AG04450 (cell line): Measurements from ENCODE around the gene SPTLC3. TPM values are rescaled to one million over a fixed set of nuclear protein-coding genes. Genes with fewer than 3 reads are reported as not detected.
"Not testable (repeated sequence)": the region's sequence is repeated elsewhere in the genome, so short reads cannot be mapped to it uniquely, and the experiment has no call there.

Experiments used
- CTCF ChIA-PET: fragments of 300-600, 350-600 bp; formaldehyde crosslinking; extraction: SDS; loops from one replicate; lab custom pipeline; 2022; ENCODE audit warnings: antibody characterized with exemption, inconsistent platforms; lab: Charles Lee
- POLR2A ChIA-PET: fragments of 350-600 bp; formaldehyde crosslinking; extraction: SDS; loops from one replicate; lab custom pipeline; 2021; ENCODE audit warnings: antibody characterized with exemption, inconsistent platforms; lab: Yijun Ruan, JAX
- DNase-seq: peaks from one replicate; pipeline ENCODE4 v3.0.0-alpha.2; 2011; ENCODE audit warnings: low read depth, low spot score
- H3K27ac ChIP-seq: one replicate; pipeline ENCODE4 v1.5.1; 2012; ENCODE audit warnings: low read depth, low read length, control low read depth
- H3K27me3 ChIP-seq: one replicate; pipeline ENCODE4 v1.6.0; 2012; ENCODE audit warnings: low read length; ENCODE audit not compliant: control insufficient read depth, insufficient read depth
- H3K4me3 ChIP-seq: 2 replicates; pipeline ENCODE4 v1.5.1; 2011; ENCODE audit warnings: mild to moderate bottlenecking, low read depth, low read length, control low read depth
- H3K9me3 ChIP-seq: 2 replicates; pipeline ENCODE4 v1.5.1; 2012; ENCODE audit warnings: low read length; ENCODE audit not compliant: control insufficient read depth, insufficient read depth
- polyA plus RNA-seq: library from polyadenylated mRNA; depleted of rRNA; stranded (reverse); fragments of >200 nt; gene quantifications from 2 replicates; pipeline ENCODE4 v1.2.3, GENCODE V29; 2011
- TF ChIP-seq, protein P1 (sequence below): IDR thresholded peaks from 2 replicates; pipeline ENCODE4 v1.5.1; 2011; ENCODE audit warnings: low read depth, low read length, control low read depth, inconsistent platforms

The SPTLC3 gene
- polyA plus RNA-seq, 1 experiment = 2.8 TPM

GRCh38 chr20:12976720-12977309 lies 32.0 kb upstream of the SPTLC3 start:
- no peak for DNase-seq
- POLR2A ChIA-PET = no interaction called here
- no peak overlapping the region for H3K27ac ChIP-seq
- no peak overlapping the region for H3K4me3 ChIP-seq
- H3K9me3 ChIP-seq = no peaks in the 10 kb centered on the region
- TF ChIP-seq, protein P1, sequence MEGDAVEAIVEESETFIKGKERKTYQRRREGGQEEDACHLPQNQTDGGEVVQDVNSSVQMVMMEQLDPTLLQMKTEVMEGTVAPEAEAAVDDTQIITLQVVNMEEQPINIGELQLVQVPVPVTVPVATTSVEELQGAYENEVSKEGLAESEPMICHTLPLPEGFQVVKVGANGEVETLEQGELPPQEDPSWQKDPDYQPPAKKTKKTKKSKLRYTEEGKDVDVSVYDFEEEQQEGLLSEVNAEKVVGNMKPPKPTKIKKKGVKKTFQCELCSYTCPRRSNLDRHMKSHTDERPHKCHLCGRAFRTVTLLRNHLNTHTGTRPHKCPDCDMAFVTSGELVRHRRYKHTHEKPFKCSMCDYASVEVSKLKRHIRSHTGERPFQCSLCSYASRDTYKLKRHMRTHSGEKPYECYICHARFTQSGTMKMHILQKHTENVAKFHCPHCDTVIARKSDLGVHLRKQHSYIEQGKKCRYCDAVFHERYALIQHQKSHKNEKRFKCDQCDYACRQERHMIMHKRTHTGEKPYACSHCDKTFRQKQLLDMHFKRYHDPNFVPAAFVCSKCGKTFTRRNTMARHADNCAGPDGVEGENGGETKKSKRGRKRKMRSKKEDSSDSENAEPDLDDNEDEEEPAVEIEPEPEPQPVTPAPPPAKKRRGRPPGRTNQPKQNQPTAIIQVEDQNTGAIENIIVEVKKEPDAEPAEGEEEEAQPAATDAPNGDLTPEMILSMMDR = no peak
- CTCF ChIA-PET = interaction anchor here (0.8 to 1.9 kb wide), 6 partner anchors 10 to 143 kb away, joined by 3 to 7 read pairs (median 6); no protein-coding TSS in a partner anchor
- no peaks in the 10 kb centered on the region for H3K27me3 ChIP-seq

DNA sequence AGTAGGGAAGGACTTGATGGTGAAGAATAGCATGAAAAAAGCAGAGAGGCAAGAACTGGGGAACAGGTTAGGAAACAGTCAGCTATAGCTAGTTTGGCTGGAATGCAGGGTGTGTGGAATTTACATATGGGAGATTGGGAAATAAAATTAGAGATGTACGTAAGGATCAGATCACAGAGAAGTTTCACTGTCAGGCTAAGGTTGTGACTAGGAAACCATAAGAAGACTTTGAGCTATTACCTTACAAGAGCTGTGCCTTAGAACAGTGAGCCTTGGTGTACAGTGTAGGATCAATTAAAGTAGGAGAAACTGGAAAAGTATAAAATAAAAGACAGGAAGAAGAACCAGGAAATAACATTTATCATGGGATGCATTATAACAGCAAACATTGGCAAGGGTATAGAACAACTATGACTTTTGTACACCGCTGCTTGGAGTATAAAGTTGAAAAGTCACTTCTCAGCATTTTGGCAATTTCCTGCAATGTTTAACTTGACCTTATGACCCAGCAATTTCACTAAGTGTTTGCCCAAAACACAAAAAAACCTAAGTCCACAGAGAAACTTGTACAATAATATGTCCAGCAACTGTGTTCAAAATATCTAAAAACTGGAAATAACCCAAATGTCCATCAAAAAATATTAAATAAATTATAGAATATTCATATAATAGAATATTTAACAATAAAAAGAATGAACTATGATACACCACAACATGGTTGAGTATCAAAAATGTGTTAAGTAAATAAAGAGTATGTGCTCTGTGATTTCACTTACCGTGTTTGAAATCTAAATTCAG lies 31.2 kb upstream of the SPTLC3 start:
- TF ChIP-seq, protein P1 = no peak
- POLR2A ChIA-PET = no interaction called here
- no peaks in the 10 kb centered on the region for H3K27me3 ChIP-seq
- H3K4me3 ChIP-seq = no peak overlapping the region
- H3K27ac ChIP-seq = no peak overlapping the region
- CTCF ChIA-PET = interaction anchor here (0.9 to 2.3 kb wide), 7 partner anchors 8 to 142 kb away, joined by 3 to 14 read pairs (median 6); no protein-coding TSS in a partner anchor
- no peak for DNase-seq
- no peaks in the 10 kb centered on the region for H3K9me3 ChIP-seq

DNA sequence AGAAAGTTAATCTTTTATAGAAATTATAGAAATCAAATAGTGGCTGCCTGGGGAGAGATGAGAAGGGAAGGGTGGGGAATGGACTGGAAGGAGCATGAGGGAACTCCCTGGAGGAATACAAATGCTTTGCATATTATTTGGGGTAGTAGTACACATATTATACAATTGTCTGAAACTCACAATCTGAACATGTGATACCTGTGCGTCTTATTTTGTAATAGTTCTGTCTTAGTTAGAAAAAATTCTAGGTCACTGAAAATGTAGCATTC lies 30.7 kb upstream of the SPTLC3 start:
- no peaks in the 10 kb centered on the region for H3K27me3 ChIP-seq
- CTCF ChIA-PET = interaction anchor here (0.7 to 2.3 kb wide), 4 partner anchors 8 to 141 kb away, joined by 3 to 14 read pairs (median 7); no protein-coding TSS in a partner anchor
- H3K4me3 ChIP-seq = no peak overlapping the region
- TF ChIP-seq, protein P1 = no peak
- DNase-seq = no peak
- POLR2A ChIA-PET = no interaction called here
- H3K27ac ChIP-seq = no peak overlapping the region
- H3K9me3 ChIP-seq = no peaks in the 10 kb centered on the region

GRCh38 chr20:12978613-12979495 lies 29.9 kb upstream of the SPTLC3 start:
- TF ChIP-seq, protein P1 = no peak
- no peak for DNase-seq
- no peak overlapping the region for H3K4me3 ChIP-seq
- no peaks in the 10 kb centered on the region for H3K27me3 ChIP-seq
- POLR2A ChIA-PET = no interaction called here
- CTCF ChIA-PET = interaction anchor here (0.7 to 2.3 kb wide), 6 partner anchors 9 to 141 kb away, joined by 3 to 14 read pairs (median 6); no protein-coding TSS in a partner anchor
- no peak overlapping the region for H3K27ac ChIP-seq
- no peaks in the 10 kb centered on the region for H3K9me3 ChIP-seq

GRCh38 chr20:12979713-12980112 lies 29.1 kb upstream of the SPTLC3 start:
- H3K27ac ChIP-seq, H3K4me3 ChIP-seq, H3K27me3 ChIP-seq, DNase-seq, POLR2A ChIA-PET, H3K9me3 ChIP-seq: not testable (repeated sequence)
- CTCF ChIA-PET = interaction anchor here (1.3 to 2.3 kb wide), 2 partner anchors 13 to 125 kb away, joined by 3 to 8 read pairs; no protein-coding TSS in a partner anchor
